Astrocyte of the spinal cord (primary cell): ENCODE results near the gene KRT27.

Source experiments
- DNase-seq: peaks from one replicate; pipeline ENCODE4 v3.0.0; 2011; ENCODE audit warnings: low read depth, low spot score
- H3K4me3 ChIP-seq: 2 replicates; pipeline ENCODE4 v1.5.1; 2011; ENCODE audit warnings: low read depth, mild to moderate bottlenecking, low read length, moderate library complexity
- CTCF ChIP-seq: IDR thresholded peaks from 2 replicates; pipeline ENCODE4 v1.5.1; 2012; ENCODE audit warnings: low read depth, mild to moderate bottlenecking, low read length, inconsistent platforms
- in situ Hi-C: cut with HindIII; loops from 2 replicates; pipeline ENCODE4 v1.10.0; 2017; ENCODE audit warnings: low sequenced_read_pairs

KRT27 gene

GRCh38 chr17:40726919-40727318, 55.4 kb downstream of the KRT27 start:
- in situ Hi-C loops: no loop called here
- peak; percentile 7 for DNase-seq
- H3K4me3 ChIP-seq: no peak overlapping the region
- peak; percentile 27 for TF ChIP-seq CTCF
